Erythroblast (primary cell): Measurements from ENCODE around the gene CR2.
"Not testable (repeated sequence)": the region's sequence is repeated elsewhere in the genome, so short reads cannot be mapped to it uniquely, and the experiment has no call there.

Source experiments
- GATA1 ChIP-seq: IDR thresholded peaks from 2 replicates; pipeline ENCODE4 v1.6.1; 2011; ENCODE audit warnings: low read depth, mild to moderate bottlenecking, control low read depth, low read length, moderate library complexity
- POLR2A ChIP-seq: IDR thresholded peaks from 2 replicates; pipeline ENCODE4 v1.6.1; 2011; ENCODE audit warnings: mild to moderate bottlenecking, low read length

GRCh38 chr1:207536263-207536662, 82.1 kb downstream of the CR2 start:
- TF ChIP-seq POLR2A, GATA1: not testable (repeated sequence)
